Stimulated activated effector memory CD8-positive, alpha-beta T cell treated with anti-CD3 and anti-CD28 coated beads, Interleukin-12 subunit alpha, Interleukin-12 subunit beta, amount 100 ng/mL, for 72 hours (primary cell): Measurements from ENCODE around the gene MYL3.
"Not testable (repeated sequence)": the region's sequence is repeated elsewhere in the genome, so short reads cannot be mapped to it uniquely, and the experiment has no call there.

Experiments used
- ATAC-seq: fragments of 150-1000 bp; cut with Tn5 transposase; 2 replicates; pipeline ENCODE4 v1.10.0; 2021
- DNase-seq, 2 donors: peaks; one replicate each; pipeline ENCODE4 v3.0.0; 2021 to 2022; ENCODE audit warnings: low spot score in 2 of 2
- H3K27ac Mint-ChIP-seq: one replicate; pipeline ENCODE4 v1.8.0; 2022; ENCODE audit warnings: mild to moderate bottlenecking, mixed read lengths
- H3K36me3 Mint-ChIP-seq: one replicate; pipeline ENCODE4 v1.8.0; 2022; ENCODE audit warnings: mild to moderate bottlenecking, mixed read lengths
- H3K4me1 Mint-ChIP-seq: one replicate; pipeline ENCODE4 v1.8.0; 2022; ENCODE audit warnings: mixed read lengths
- H3K4me3 Mint-ChIP-seq: one replicate; pipeline ENCODE4 v1.8.0; 2022; ENCODE audit warnings: mild to moderate bottlenecking, mixed read lengths
- H3K9me3 Mint-ChIP-seq: one replicate; pipeline ENCODE4 v1.8.0; 2022; ENCODE audit warnings: mixed read lengths

Gene MYL3

DNA sequence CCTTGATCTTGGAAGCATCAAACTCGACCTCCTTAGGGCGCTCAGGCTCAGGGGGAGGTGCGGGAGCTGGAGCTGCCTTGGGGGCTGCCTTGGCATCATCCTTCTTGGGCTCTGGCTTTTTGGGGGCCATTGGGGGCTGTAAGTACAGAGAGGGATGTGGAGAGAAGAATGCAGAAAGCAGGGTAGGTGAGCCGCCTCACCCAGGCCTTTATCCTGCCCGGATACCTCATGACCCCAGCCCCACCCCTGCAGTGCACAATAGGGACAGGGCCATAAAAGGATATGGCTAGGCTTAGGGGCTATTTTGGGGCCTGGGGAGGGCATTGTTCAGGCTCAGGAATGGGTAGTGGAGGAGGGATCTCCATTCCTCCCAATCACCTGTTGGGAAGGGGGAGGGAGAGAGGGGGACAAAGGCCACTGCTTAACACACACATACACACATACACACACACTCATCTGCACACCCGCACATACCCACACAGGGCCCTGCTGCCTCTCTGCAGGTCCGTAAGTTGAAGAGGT is at the start of gene MYL3:
MYL3 (minus strand) TSS at position 184 of the 522 bp plus-strand sequence; CDS start at position 130, 54 bp downstream.
- Mint-ChIP-seq H3K4me3 (no peak within 1 kb of the TSS), H3K27ac (no peak within 1 kb of the TSS), H3K36me3 (no peaks in the 10 kb centered on the region), H3K9me3 (no peaks in the 10 kb centered on the region), H3K4me1 (no peaks in the 10 kb centered on the region)
- no peak for DNase-seq
- no peak for ATAC-seq

DNA sequence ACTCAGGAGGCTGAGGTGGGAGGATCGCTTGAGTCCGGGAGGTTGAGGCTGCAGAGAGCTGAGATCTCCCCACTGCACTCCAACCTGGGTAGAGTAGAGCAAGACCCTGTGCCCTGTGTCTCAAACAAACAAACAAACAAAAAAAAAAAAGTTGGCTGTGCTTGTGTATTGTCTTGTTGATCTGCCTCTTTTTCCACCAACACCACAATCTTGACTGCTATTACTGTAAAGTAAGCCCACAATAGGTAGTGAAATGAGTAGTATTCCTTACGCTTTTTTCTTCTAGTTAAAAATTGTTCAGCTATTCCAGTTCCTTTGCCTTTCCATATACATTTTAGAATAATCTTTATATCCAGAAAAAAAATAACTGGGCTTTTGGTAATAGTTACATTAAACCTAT is 49.7 kb upstream of the MYL3 start:
- DNase-seq: no peak
- no peak overlapping the region for H3K27ac Mint-ChIP-seq
- no peaks in the 10 kb centered on the region for H3K9me3 Mint-ChIP-seq
- peak; percentile 47 for ATAC-seq
- peaks cover 46% of the 10 kb centered on the region for H3K4me1 Mint-ChIP-seq
- peaks cover 31% of the 10 kb centered on the region for H3K36me3 Mint-ChIP-seq
- no peak overlapping the region for H3K4me3 Mint-ChIP-seq

DNA sequence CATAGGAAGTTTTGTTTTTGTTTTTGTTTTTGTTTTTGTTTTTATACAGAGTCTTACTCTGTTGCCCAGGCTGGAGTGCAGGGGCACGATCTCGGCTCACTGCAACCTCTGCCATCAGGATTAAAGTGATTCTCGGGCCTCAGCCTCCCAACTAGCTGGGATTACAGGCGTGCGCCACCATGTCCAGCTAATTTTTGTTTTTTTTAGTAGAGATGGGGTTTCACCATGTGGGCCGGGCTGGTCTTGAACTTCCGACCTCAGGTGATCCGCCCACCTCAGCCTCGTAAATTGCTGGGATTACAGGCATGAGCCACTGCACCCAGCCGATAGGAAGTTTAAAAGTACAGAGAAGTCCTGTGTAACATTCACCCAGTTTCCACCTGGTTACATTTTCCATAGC is 47.7 kb upstream of the MYL3 start:
- H3K36me3 Mint-ChIP-seq: peaks cover 15% of the 10 kb centered on the region
- H3K4me3 Mint-ChIP-seq, ATAC-seq, H3K9me3 Mint-ChIP-seq, H3K27ac Mint-ChIP-seq, DNase-seq: not testable (repeated sequence)
- peaks cover 32% of the 10 kb centered on the region for H3K4me1 Mint-ChIP-seq

DNA sequence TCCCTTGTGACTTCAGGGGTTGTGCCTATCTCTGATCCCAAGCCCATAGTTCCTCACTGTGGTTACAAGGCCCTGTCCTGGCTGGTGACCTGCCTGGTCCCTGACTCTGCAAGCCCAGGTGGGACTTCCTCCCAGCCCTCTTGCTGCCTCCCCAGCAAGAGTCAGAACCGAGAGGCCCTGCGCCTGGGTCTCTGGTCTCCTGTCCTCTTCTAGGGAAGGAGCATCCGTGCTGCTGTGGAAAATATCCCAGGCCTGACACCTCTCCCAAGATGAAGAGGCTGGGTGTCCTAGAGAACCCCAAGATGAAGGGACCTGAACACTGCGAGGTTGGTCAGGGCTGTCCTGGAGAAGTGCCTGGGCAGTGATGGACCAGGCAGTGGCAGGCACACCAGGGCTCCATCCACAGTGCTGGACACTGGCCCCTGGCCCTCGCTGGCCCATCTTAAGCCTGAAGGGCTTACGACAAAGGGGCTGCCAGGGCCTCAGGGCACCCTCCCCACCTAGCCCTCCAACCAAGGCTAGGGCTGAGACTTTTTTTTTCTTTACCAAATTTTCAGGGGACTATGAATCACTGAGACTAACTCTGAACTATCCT is 47.0 kb upstream of the MYL3 start:
- no peaks in the 10 kb centered on the region for H3K9me3 Mint-ChIP-seq
- H3K36me3 Mint-ChIP-seq: peaks cover 8% of the 10 kb centered on the region
- ATAC-seq: no peak
- peaks cover 26% of the 10 kb centered on the region for H3K4me1 Mint-ChIP-seq
- H3K4me3 Mint-ChIP-seq: no peak overlapping the region
- no peak overlapping the region for H3K27ac Mint-ChIP-seq
- DNase-seq: no peak

DNA sequence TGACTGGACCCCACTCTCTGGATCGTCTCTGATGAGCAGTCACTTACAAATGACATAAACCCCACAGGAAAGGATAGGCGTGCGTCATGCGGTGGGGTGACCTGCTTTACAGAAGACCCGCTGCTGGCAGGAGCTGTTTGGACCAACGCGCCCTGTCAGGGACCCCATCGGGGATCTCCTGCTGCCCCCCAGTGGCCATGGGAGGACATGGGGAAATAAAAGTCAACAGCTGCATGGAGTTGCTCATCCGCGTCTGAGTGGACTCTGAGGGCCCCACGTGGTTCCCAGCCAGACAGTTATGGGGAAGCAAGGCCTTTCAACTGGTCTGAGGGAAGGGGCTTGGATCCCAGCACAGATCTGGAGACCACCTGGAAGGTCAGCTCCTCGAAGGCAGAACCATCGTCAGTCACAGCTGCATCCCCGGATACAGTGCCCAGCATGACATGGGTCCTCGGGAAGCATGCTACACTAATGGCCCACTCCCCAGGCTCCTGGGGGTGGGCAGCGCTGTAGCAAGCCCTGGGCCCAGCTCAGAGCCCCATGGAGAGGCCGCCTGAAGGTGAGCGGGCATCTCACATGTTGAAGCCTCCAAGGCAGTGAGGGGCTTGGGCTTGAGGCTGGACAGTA is 46.4 kb upstream of the MYL3 start:
- Mint-ChIP-seq H3K27ac (no peak overlapping the region), H3K4me1 (peaks cover 22% of the 10 kb centered on the region), H3K36me3 (peaks cover 2% of the 10 kb centered on the region), H3K9me3 (no peaks in the 10 kb centered on the region), H3K4me3 (no peak overlapping the region)
- ATAC-seq (peak; percentile 86), DNase-seq (peak; percentile 70 to 88)

DNA sequence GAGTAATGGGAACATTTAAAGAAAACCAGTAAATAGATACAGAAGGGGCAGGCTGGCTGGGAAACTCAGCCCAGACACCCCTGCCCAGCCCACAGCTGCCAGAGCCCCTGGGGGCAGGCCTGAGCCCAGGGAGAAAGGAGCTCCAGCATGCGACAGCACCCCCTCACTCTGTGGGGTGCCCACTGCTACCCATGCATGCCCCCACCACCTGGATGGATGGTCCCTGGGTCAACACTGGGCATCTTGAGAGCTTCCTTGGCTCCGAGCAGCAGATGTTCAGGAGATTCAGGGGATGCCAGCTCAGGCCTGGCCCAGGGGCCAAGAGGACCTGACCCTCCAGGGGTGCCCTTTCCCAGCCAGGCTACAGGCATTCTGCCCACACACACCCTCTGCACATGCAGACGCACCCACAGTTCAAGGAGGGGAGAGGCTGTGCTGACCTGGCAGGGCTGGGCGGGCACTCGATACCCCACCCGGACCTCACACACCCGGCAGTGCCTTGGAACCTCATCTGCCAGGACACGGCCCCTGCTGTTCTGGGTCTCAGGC is 45.8 kb upstream of the MYL3 start:
- DNase-seq: no peak
- Mint-ChIP-seq H3K9me3 (no peaks in the 10 kb centered on the region), H3K4me3 (no peak overlapping the region), H3K4me1 (peaks cover 19% of the 10 kb centered on the region), H3K27ac (no peak overlapping the region), H3K36me3 (no peaks in the 10 kb centered on the region)
- ATAC-seq: no peak

DNA sequence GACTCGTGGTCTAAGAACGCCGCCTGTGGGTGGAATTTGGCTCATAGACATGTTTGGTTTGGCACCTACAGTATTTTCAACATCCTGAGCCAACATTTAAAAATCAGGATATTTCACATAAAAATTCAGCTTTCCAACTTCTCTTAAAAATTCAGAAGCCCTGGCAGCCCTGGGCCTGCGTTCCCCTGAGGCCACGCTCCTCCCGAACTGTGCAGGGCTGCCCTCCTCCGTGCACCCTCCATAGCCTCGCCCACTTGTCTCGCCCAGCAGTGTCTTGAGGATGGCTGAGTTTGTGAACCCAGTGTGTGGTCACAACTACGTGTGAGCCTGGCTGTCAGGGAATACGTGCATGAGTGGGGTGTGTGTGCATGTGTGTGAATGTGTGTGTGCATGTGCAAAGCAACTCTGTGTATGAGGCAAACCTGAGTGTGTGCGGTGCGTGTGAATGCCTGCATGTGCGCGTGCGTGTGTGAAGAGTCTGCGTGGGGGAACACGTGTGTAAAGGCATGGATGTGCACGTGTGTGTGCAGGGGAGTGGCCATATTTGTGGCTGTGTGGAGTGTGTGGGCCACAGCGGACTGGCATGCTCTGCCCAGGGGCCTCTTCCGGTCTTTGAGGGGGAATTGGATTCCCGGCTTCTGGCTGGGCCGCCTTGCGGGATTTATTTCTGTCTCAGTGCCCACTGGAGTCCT is 45.2 kb upstream of the MYL3 start:
- no peak overlapping the region for H3K4me3 Mint-ChIP-seq
- no peak overlapping the region for H3K27ac Mint-ChIP-seq
- peaks cover 16% of the 10 kb centered on the region for H3K4me1 Mint-ChIP-seq
- no peaks in the 10 kb centered on the region for H3K36me3 Mint-ChIP-seq
- no peak for ATAC-seq
- H3K9me3 Mint-ChIP-seq: no peaks in the 10 kb centered on the region
- no peak for DNase-seq

DNA sequence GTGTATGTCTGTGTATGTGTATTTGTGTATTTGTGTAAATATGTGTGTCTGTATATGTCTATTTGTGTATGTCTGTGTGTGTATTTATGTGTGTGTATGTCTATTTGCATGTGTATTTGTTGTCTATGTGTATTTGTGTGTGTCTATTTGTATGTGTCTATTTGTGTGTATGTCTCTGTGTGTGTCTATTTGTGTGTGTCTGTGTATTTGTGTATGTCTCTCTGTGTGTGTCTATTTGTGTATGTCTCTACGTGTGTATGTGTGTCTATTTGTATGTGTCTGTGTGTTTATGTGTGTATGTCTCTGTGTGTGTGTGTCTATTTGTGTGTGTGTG is 44.7 kb upstream of the MYL3 start:
- ATAC-seq (no peak), DNase-seq (no peak)
- no peaks in the 10 kb centered on the region for H3K9me3 Mint-ChIP-seq
- no peaks in the 10 kb centered on the region for H3K36me3 Mint-ChIP-seq
- no peak overlapping the region for H3K27ac Mint-ChIP-seq
- H3K4me1 Mint-ChIP-seq: peaks cover 13% of the 10 kb centered on the region
- no peak overlapping the region for H3K4me3 Mint-ChIP-seq

DNA sequence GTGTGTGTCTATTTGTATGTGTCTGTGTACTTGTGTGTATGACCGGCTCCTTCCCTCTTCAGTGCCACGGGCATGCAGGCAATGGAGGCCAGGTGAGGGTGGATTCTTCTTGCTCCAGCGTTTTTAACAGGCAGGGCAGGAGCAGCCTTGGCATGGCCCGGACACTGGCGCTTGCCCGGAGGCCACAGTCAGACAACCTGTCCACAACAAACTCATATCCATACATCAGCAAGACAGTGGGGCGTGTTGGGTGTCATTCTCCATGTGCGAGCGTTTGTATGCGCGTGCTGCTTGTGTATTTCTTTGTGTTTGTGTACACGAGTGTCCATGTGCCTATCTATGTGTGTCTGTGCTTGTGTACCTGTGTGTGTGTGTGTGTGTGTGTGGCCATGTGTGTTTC is 44.0 kb upstream of the MYL3 start:
- Mint-ChIP-seq H3K27ac (no peak overlapping the region), H3K9me3 (no peaks in the 10 kb centered on the region), H3K4me1 (peaks cover 10% of the 10 kb centered on the region), H3K4me3 (no peak overlapping the region), H3K36me3 (no peaks in the 10 kb centered on the region)
- DNase-seq: no peak
- no peak for ATAC-seq

DNA sequence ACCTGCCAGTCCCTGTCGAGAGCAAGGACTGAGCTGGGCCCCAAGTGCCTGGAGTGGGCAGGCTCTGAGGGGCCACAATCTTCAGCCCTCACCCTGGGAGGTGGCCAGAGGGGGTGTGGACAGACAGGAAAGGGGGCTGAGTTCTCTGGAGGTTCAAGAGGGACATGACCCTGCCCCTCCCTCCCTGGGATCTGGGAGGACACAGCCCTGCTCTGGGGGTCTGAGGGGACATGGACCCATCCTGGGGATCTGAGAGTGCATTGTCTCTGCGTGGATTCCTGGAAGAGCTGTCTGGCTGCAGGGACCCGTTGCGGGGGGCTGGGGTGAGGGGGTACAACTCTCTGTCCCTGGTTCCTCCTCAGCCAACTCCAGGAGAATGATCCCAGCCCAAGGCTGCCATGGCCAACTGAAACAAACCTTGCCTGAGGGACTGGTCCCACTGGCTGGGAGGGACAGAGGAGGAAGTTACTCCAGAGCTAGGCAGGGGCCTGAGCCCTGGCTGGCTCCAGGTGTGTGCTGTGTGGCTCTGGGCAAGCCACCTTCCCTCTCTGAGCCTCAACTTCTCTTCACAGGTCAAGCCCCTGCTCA is 43.3 kb upstream of the MYL3 start:
- Mint-ChIP-seq H3K4me3 (no peak overlapping the region), H3K4me1 (peaks cover 10% of the 10 kb centered on the region), H3K27ac (no peak overlapping the region), H3K36me3 (no peaks in the 10 kb centered on the region), H3K9me3 (no peaks in the 10 kb centered on the region)
- ATAC-seq: no peak
- no peak for DNase-seq

DNA sequence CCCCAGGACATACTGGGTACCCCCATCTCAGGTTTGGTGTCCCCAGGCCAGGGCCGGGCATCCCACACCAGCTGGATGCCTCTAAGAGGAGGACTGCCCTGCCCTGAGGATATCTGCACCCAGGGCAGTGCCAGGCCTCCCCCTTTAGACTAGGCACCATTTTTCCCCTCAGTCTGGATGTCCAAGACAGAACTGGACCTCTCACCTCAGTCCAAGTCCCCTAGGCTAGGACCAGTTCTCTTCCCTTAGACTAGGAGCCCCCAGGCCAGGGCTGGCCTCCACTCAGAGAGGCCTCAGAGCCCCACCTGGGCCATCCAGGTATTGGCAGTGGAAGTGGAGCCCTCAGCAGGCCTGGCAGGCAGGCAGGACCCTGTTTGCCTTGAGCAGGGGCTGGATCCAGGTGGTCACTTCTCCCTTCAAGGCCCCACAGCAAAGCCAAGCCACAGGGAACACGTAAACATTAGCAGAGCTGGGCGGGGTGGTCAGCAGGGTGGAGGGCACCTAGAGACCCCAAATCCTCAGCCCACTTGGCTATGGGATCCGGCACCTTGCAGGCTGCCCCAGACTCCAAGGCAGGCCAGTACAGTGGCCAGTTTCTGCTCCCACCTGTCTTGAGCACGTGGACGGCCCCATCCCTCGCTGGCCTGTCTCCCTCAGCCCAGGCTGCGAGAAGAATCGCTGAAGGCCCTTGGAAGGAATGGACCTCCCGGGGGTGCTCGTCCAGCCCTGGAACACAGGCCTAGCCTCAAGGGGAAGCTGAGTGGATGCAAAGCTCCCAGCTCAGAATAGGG is 42.6 kb upstream of the MYL3 start:
- Mint-ChIP-seq H3K4me3 (no peak overlapping the region), H3K9me3 (no peaks in the 10 kb centered on the region), H3K36me3 (no peaks in the 10 kb centered on the region), H3K27ac (no peak overlapping the region), H3K4me1 (peaks cover 10% of the 10 kb centered on the region)
- ATAC-seq (no peak), DNase-seq (no peak)

DNA sequence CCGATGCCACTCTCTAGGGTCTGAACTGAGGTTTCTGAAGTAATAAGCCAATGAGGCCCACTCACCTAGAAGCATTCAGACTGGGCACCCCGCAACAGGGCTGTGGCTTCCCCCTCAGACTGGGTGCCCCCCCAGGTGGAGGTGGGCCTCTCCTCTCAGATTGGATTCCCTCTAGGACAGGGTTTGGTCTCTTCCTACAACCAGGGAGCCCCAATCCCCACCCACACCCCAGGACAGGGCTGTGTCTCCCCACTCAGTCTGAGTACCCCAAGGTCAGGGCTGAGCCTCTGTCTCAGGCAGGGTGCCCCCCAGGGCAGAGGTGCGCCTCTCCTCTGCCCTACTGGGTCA is 41.9 kb upstream of the MYL3 start:
- ATAC-seq (no peak), DNase-seq (no peak)
- H3K27ac Mint-ChIP-seq: no peak overlapping the region
- H3K4me3 Mint-ChIP-seq: no peak overlapping the region
- H3K36me3 Mint-ChIP-seq: no peaks in the 10 kb centered on the region
- H3K9me3 Mint-ChIP-seq: no peaks in the 10 kb centered on the region
- H3K4me1 Mint-ChIP-seq: peaks cover 10% of the 10 kb centered on the region

DNA sequence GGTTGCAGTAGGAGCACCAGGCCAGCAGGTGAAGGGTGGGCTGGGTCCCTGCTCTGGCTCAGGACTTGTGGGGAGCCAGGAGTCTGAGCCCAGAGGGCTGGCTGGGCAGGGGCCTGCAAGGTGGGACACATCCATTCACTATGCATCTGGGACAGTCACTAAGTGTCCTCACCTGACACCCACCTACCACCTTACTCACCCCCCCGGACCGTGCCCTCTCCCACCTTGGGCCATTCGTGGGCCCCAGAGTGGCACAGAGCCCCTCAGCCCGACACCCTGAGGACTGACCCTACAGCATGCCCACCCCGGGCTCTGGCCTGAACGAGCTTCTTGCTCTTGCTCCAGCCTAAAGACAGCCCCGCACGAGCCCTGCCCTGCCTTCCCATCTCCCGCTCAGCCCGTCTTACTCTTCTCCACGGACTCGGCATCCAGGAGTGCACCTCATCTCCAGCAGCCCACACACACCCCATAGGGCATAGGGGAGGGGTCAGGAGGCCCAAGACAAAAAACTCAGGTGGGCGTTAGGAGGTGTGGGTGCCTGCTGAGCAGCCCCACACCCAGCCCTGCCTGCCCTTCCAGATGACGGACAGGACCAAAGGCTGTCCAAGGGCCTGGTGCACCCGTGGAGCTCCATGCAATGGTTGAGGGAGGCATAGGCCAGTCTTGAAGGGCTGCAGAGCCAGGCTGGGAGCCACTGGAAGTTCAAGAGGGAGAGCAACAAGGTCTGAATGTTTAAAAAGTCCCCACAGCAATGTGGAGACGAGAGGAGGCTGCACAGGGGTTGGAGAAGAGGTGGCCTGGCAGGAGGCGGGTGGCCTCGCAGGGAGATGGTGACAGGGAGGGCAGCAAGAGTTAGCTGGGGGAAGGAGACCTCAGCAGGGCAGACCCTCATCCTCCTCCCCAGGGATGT is 41.3 kb upstream of the MYL3 start:
- Mint-ChIP-seq H3K36me3 (no peaks in the 10 kb centered on the region), H3K27ac (no peak overlapping the region), H3K9me3 (no peaks in the 10 kb centered on the region), H3K4me3 (no peak overlapping the region), H3K4me1 (peaks cover 9% of the 10 kb centered on the region)
- no peak for DNase-seq
- no peak for ATAC-seq
